ENCODE data around the gene ATM.

- TF ChIP-seq YY1 (IDR thresholded peaks at IDR 0.05; ENCODE audit: low read depth) = peak; percentile 38
- TF ChIP-seq, protein P1, sequence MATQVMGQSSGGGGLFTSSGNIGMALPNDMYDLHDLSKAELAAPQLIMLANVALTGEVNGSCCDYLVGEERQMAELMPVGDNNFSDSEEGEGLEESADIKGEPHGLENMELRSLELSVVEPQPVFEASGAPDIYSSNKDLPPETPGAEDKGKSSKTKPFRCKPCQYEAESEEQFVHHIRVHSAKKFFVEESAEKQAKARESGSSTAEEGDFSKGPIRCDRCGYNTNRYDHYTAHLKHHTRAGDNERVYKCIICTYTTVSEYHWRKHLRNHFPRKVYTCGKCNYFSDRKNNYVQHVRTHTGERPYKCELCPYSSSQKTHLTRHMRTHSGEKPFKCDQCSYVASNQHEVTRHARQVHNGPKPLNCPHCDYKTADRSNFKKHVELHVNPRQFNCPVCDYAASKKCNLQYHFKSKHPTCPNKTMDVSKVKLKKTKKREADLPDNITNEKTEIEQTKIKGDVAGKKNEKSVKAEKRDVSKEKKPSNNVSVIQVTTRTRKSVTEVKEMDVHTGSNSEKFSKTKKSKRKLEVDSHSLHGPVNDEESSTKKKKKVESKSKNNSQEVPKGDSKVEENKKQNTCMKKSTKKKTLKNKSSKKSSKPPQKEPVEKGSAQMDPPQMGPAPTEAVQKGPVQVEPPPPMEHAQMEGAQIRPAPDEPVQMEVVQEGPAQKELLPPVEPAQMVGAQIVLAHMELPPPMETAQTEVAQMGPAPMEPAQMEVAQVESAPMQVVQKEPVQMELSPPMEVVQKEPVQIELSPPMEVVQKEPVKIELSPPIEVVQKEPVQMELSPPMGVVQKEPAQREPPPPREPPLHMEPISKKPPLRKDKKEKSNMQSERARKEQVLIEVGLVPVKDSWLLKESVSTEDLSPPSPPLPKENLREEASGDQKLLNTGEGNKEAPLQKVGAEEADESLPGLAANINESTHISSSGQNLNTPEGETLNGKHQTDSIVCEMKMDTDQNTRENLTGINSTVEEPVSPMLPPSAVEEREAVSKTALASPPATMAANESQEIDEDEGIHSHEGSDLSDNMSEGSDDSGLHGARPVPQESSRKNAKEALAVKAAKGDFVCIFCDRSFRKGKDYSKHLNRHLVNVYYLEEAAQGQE (IDR thresholded peaks at IDR 0.05; ENCODE audit: low read depth) = no peak
Observed at GRCh38 chr11:108222574-108223347, at the start of gene ATM, which contains the start of gene NPAT.

Data from Ishikawa (cell line).